Measurements from ENCODE around the gene SLCO3A1. TPM values are rescaled to one million over a fixed set of nuclear protein-coding genes. Genes with fewer than 3 reads are reported as not detected.
A peak's percentile ranks its signal among the peaks of the same experiment; 100 is the strongest.

Gene SLCO3A1
- total RNA-seq, 2 experiments from 2014 or later: 29.5 to 30.4 TPM

- no peaks in the 10 kb centered on the region for H3K4me1 ChIP-seq (ENCODE audit: insufficient read depth, low read length)
- Mint-ChIP-seq H3K4me3 (no peak overlapping the region), H3K4me1 (ENCODE audit: low read depth) (no peaks in the 10 kb centered on the region), H3K27ac (no peak overlapping the region), H3K27me3 (no peaks in the 10 kb centered on the region), H3K36me3 (ENCODE audit: low read depth) (peaks cover 75% of the 10 kb centered on the region), H3K9me3 (no peaks in the 10 kb centered on the region)
- ATAC-seq (ENCODE audit: poor library complexity): peak; percentile 32
- H3K27ac ChIP-seq (ENCODE audit: low read depth in 1 of 2, low read length in 2 of 2): no peak overlapping the region
- intact Hi-C loops (cut with DNase I, micrococcal nuclease): no loop called here
- peaks cover 35% of the 10 kb centered on the region for H3K36me3 ChIP-seq (ENCODE audit: insufficient read depth, low read length)
- no peak for TF ChIP-seq CTCF (IDR thresholded peaks at IDR 0.05)
- no peak overlapping the region for H3K4me3 ChIP-seq (ENCODE audit: low read length)
- CTCF ChIA-PET: no interaction called here
- POLR2A ChIA-PET: no interaction called here
- no peaks in the 10 kb centered on the region for H3K9me3 ChIP-seq (ENCODE audit: control insufficient read depth in 1 of 2, insufficient read depth in 1 of 2, low read length in 2 of 2)
- no peaks in the 10 kb centered on the region for H3K27me3 ChIP-seq (ENCODE audit: control insufficient read depth in 1 of 2, insufficient read depth in 2 of 2, low read length in 2 of 2)
- peak in 9 of 14 experiments; percentile 4 to 50 (median 25) for DNase-seq
Observed at GRCh38 chr15:92158426-92158825, 304.9 kb downstream of the SLCO3A1 start.

GRCh38 chr15:92159481-92159880 lies 306.0 kb downstream of the SLCO3A1 start:
- CTCF ChIA-PET: interaction anchor here (0.9 kb wide), 1 partner anchor 455 kb away, joined by 3 read pairs; no protein-coding TSS in a partner anchor
- H3K27me3 Mint-ChIP-seq: no peaks in the 10 kb centered on the region
- Histone ChIP-seq H3K36me3 (ENCODE audit: insufficient read depth, low read length) (peaks cover 28% of the 10 kb centered on the region), H3K9me3 (ENCODE audit: control insufficient read depth in 1 of 2, insufficient read depth in 1 of 2, low read length in 2 of 2) (no peaks in the 10 kb centered on the region), H3K4me3 (ENCODE audit: low read length) (no peak overlapping the region), H3K4me1 (ENCODE audit: insufficient read depth, low read length) (no peaks in the 10 kb centered on the region), H3K27ac (ENCODE audit: low read depth in 1 of 2, low read length in 2 of 2) (no peak overlapping the region), H3K27me3 (ENCODE audit: control insufficient read depth in 1 of 2, insufficient read depth in 2 of 2, low read length in 2 of 2) (no peaks in the 10 kb centered on the region)
- H3K4me1 Mint-ChIP-seq (ENCODE audit: low read depth): no peaks in the 10 kb centered on the region
- no peak for ATAC-seq (ENCODE audit: poor library complexity)
- DNase-seq: no peak
- no peak overlapping the region for H3K4me3 Mint-ChIP-seq
- H3K27ac Mint-ChIP-seq: no peak overlapping the region
- peaks cover 73% of the 10 kb centered on the region for H3K36me3 Mint-ChIP-seq (ENCODE audit: low read depth)
- POLR2A ChIA-PET: no interaction called here
- TF ChIP-seq CTCF (IDR thresholded peaks at IDR 0.05): no peak
- intact Hi-C loops (cut with DNase I, micrococcal nuclease): no loop called here
- no peaks in the 10 kb centered on the region for H3K9me3 Mint-ChIP-seq

GRCh38 chr15:92159906-92160841 lies 306.7 kb downstream of the SLCO3A1 start:
- Mint-ChIP-seq H3K27ac (no peak overlapping the region), H3K36me3 (ENCODE audit: low read depth) (peaks cover 73% of the 10 kb centered on the region), H3K4me3 (no peak overlapping the region), H3K4me1 (ENCODE audit: low read depth) (no peaks in the 10 kb centered on the region), H3K9me3 (no peaks in the 10 kb centered on the region), H3K27me3 (no peaks in the 10 kb centered on the region)
- intact Hi-C loops (cut with DNase I, micrococcal nuclease): no loop called here
- no peak overlapping the region for H3K4me3 ChIP-seq (ENCODE audit: low read length)
- peaks cover 27% of the 10 kb centered on the region for H3K36me3 ChIP-seq (ENCODE audit: insufficient read depth, low read length)
- DNase-seq: no peak
- ChIA-PET POLR2A (no interaction called here), CTCF (interaction anchor here (0.9 kb wide), 1 partner anchor 456 kb away, joined by 3 read pairs; no protein-coding TSS in a partner anchor)
- no peaks in the 10 kb centered on the region for H3K4me1 ChIP-seq (ENCODE audit: insufficient read depth, low read length)
- no peaks in the 10 kb centered on the region for H3K27me3 ChIP-seq (ENCODE audit: control insufficient read depth in 1 of 2, insufficient read depth in 2 of 2, low read length in 2 of 2)
- ATAC-seq (ENCODE audit: poor library complexity): no peak
- TF ChIP-seq CTCF (IDR thresholded peaks at IDR 0.05): no peak
- H3K9me3 ChIP-seq (ENCODE audit: control insufficient read depth in 1 of 2, insufficient read depth in 1 of 2, low read length in 2 of 2): no peaks in the 10 kb centered on the region
- H3K27ac ChIP-seq (ENCODE audit: low read depth in 1 of 2, low read length in 2 of 2): no peak overlapping the region

All from CD4-positive, alpha-beta T cell (primary cell).